Renal cortex interstitium (tissue), 11 donors: ENCODE data around the gene TNFRSF12A. TPM values are rescaled to one million over a fixed set of nuclear protein-coding genes. Genes with fewer than 3 reads are reported as not detected.
"Not testable (repeated sequence)": the region's sequence is repeated elsewhere in the genome, so short reads cannot be mapped to it uniquely, and the experiment has no call there.

Experiments used
- DNase-seq, 11 donors: peaks; one replicate each; pipeline ENCODE4 v3.0.0-alpha.2; 2013; ENCODE audit warnings: low read depth in 9 of 11, low spot score in 4 of 11; ENCODE audit errors: extremely low read depth in 1 of 11
- polyA plus RNA-seq, 3 donors: library from polyadenylated mRNA; unstranded; fragments of 120-200 nt; gene quantifications; one replicate each; pipeline ENCODE4 v1.2.1, GENCODE V29; 2013; ENCODE audit not compliant: insufficient read length in 3 of 3

Gene TNFRSF12A
- polyA plus RNA-seq, 3 donors: 6.7 to 17.6 (median 12.9) TPM

GRCh38 chr16:3032624-3033023 lies 12.5 kb downstream of the TNFRSF12A start:
- DNase-seq: no peak

DNA sequence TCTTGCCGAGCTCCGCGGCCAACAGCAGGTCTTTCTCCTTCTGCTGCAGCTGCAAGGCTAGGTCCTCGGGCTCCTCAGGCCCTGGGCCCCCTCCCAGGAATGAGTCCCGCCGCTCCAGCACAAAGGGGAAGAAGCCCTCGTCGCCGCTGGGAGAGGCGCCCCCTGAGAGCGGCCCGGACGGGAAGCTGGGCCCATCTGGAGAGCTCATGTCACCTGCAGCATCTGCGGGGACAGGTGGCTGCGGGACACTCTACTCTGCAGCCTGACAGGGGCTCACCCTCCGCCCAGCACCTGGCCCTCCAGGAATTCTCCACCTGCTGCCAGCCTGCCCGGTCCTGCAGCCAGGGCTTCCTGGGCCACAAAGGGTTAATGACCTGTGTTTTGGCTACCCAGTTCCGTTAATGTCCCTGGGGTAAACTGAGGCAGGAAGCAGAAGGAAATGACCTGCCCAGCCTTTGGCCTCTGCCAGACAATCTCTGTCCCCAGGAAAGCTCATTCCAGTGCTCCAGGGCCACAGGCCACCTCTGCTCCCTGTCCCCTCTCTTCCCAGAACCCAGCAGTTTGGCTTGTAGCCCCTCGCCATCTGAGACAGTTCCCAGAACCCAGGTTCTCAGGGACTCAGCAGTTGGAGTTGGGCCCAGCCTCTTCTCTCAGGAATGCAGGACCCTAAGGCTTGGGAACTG lies 15.3 kb downstream of the TNFRSF12A start:
- DNase-seq: no peak

DNA sequence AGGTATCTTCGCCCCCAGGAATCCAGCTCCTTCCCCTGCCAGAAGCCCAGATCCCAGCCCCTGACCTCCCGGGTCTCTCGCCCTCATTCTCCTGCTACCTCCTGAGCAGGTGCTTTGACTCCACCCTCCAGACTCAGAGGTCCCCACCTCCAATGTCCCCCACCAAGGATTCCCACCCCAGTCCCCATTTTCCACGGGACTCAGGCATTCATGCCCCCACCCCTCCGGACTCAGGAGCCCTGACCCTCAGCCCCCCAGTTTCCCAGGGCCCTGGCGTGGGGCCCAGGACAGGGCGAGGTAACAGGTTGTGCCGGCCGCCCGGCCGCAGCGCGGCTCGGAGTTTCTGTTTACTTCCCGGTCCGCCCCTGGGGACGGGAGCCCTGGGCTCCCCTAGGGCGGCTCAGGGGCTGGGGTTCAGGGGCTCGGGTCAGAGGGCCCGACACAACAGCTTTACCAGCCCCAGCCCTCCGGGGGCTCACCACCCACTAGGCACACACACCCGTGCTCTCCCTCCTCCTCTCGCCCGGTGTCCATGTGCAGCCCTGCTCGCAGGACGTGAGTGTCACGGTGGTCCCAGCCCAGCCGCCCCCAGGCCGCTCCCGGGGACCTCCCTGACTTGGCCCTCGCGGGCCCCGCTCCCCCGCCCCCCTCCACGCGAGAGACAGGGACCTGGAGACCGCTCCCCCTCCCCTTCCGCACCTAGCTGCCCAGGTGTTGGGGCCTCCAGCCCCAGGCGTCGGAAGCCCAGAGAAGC lies 16.0 kb downstream of the TNFRSF12A start:
- DNase-seq: no peak

GRCh38 chr16:3036726-3037315 lies 16.7 kb downstream of the TNFRSF12A start, which contains the start of gene BICDL2:
BICDL2 (minus strand) TSS chr16:3036944; CDS start chr16:3035496, 1,448 bp downstream.
- DNase-seq: no peak

- DNase-seq: no peak
Observed at GRCh38 chr16:3038256-3038655, 18.1 kb downstream of the TNFRSF12A start.

- DNase-seq: no peak
Observed at GRCh38 chr16:3038896-3039295, 18.7 kb downstream of the TNFRSF12A start.

DNA sequence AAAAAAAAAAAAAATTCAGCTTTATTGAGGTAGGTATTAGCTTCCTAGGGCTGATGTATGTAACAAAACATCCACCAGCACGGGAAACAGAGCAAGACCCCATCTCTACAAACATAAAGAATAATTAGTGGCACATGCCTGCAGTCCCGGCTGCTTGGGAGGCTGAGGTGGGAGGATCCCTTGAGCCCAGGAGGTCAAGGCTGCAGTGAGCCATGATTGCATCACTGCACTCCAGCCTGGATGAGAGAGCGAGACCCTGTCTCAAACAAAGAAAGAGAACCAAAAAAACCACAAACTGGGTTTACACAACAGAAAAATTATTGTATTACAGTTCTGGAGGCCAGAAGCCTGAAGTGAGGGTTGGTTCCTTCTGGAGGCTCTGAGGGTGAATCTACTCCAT lies 22.2 kb downstream of the TNFRSF12A start:
- DNase-seq: no peak

- no peak for DNase-seq
Observed at GRCh38 chr16:3044708-3045107, 24.5 kb downstream of the TNFRSF12A start.

DNA sequence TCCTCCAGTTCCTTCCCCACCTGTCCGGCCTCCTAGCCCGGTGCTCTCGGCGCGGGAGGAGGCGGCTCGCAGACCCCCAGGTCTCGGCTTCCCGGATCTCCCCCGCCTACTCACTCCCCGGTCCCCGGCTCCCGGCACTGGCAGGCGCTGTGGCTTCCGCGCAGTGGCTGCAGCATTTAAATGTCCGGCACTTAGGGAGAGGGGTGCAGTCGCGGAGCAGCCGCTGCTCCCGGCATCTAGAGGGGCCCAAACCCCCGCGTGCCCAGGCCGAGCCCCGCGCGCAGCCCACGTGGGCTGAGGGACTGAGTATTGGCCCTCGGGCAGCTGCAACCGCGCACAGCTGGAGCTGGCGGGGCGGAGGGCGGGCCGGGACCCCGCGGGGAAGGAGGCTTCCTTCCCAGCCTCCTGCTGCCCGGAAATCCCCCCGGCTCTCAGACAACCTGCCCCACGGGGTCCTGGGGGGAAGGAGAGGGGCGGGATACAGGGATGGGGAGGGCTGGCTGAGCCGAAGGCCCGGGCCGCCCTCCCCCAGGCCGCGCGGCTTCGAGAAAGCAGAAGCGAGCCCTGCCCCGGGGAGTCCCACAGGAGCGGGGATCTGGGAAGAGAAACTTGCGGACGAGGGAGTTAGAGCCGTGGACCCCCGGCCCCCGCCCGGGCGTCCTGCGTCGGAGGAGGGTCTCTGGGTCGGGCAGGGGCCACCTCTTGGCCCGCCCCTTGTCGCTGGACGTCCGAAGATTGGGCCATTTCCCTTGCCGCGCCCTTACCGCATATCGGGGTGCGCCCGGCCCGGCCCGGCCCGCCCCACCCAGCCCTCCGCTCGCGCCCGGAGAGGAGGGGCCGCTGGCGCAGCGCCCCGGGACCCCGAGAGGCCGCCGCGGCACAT lies 25.8 kb downstream of the TNFRSF12A start, which contains the start of gene MMP25:
MMP25 (plus strand) TSS at position 804 of the 883 bp plus-strand sequence. CDS start 357 bp downstream, outside the sequence.
- DNase-seq: no peak

DNA sequence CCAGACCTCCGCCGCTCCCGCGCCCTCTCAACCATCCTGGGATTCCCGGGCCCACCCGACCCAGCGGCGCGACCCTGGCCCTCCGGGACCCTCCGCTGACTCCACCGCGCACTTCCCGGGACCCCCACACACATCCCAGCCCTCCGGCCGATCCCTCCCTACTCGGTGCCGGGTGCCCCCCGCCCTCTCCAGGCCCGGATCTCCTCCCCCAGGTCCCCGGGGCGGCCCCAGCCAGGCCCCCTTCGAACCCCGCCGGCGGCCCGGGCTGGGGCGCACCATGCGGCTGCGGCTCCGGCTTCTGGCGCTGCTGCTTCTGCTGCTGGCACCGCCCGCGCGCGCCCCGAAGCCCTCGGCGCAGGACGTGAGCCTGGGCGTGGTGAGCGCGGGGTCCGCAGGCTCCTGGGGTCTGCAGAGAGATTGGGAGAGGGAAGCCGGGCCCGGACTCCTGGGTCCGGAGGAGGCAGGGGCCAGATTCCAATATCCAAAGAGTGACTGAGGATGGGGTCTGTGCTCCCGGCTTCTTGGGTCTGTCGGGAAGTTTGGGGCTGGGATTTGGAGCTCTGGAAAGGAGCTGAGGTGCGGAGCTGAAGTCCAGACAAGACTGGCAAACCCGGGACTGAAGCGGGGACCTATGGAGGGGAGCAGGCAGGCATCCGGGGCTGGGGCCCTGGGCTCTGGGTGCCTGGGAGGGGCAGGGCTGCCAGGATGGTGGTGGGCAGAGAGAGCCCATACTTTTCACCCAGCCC lies 26.6 kb downstream of the TNFRSF12A start:
- no peak for DNase-seq

DNA sequence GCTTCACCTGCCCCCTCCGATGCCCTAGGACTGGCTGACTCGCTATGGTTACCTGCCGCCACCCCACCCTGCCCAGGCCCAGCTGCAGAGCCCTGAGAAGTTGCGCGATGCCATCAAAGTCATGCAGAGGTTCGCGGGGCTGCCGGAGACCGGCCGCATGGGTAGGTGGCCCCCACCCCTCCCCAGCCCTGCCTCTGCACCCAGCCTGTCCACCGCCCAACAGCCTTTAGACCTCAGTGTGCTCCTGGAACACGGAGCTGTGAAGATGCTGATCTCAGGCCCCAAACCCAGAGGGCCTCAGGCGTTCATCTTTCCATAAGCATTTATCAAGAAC lies 27.2 kb downstream of the TNFRSF12A start:
- no peak for DNase-seq

DNA sequence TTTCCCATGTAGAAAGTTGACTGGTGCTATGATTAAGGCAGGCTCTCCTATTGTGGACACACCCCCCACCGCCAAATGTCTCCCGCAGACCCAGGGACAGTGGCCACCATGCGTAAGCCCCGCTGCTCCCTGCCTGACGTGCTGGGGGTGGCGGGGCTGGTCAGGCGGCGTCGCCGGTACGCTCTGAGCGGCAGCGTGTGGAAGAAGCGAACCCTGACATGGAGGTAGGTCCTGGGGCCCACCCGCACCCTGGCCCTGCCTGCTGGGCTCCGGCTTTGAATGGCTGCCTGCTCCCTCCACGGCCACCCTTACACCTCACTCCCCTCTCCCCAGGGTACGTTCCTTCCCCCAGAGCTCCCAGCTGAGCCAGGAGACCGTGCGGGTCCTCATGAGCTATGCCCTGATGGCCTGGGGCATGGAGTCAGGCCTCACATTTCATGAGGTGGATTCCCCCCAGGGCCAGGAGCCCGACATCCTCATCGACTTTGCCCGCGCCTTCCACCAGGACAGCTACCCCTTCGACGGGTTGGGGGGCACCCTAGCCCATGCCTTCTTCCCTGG lies 29.8 kb downstream of the TNFRSF12A start:
- no peak for DNase-seq

DNA sequence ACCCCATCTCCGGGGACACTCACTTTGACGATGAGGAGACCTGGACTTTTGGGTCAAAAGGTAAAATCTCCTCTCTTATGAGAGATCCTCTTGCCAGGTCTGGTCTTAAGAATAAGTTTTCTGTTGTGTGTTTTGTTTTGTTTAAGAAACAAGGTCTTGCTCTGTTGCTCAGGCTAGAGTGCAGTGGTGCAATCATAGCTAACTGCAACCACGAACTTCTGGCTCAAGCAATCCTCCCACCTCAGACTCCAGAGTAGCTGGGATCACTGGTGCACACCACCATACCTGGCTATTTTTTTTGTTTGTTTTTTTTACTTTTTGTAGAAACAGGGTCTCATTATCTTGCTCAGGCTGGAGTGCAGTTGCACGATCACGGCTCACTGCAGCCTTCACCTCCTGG lies 30.3 kb downstream of the TNFRSF12A start:
- no peak for DNase-seq

DNA sequence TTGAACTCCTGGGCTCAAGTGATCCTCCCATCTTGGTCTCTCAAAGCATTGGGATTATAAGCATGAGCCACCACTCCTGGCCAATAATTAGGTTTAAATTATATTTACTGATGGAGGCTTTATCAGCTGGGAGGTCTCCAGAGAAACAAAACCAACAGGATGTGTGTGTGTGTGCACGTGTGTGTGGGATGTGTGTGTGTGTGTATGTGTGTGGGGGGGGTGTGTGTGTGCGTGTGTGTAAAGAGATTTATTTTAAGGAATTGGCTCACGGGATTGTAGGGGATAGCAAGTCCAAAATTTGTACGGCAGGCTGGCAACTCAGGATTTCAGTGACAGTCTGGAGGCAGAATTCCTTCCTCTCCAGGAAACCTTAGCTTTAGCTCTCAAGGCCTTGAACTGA lies 30.8 kb downstream of the TNFRSF12A start:
- no peak for DNase-seq

- DNase-seq: no peak
Observed at GRCh38 chr16:3051494-3051893, 31.3 kb downstream of the TNFRSF12A start.

GRCh38 chr16:3052571-3053329 lies 32.6 kb downstream of the TNFRSF12A start:
- DNase-seq: not testable (repeated sequence)

- DNase-seq: not testable (repeated sequence)
Observed at GRCh38 chr16:3053330-3053710, 33.2 kb downstream of the TNFRSF12A start.
